Measurements from ENCODE around the gene MKNK1. TPM values are rescaled to one million over a fixed set of nuclear protein-coding genes. Genes with fewer than 3 reads are reported as not detected.

Gene MKNK1
- total RNA-seq, 1 donor from 2014 or later = 30.6 TPM

DNA sequence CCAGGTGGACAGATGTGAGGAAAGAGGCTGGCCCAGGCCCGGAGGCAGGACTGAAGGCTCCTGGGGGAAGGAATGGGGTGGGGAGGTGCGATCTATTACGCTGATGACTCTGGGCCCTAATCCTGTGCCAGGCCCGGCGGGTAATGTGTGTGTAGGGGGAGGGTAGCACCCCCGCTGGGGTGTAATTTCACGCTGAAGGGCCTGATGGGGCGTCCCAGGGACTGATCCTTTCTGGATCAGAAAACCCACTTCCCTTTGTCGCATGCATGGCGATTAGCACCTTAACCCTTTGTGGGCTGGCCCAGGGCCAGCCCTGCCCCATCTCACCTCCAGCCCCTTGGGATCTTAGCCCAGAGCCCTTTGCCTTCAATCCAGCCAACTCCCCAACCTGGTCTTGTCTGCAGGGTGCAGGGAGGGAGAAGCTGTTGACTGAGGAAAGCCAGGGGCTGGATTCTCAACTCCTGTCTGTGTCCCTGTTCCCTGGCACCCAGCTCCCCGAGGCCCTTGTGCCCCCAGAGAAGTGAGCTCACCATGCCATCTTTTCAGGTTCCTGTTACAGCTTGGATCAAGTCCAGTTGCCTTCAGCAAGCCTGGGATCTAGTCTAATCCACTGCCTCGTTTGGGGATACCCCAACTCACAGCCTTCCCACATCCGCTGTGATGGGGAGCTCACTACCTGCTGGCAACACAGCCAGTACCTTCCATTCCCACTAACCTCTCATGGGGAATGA is 78.7 kb downstream of the MKNK1 start:
- TF ChIP-seq, protein P1, sequence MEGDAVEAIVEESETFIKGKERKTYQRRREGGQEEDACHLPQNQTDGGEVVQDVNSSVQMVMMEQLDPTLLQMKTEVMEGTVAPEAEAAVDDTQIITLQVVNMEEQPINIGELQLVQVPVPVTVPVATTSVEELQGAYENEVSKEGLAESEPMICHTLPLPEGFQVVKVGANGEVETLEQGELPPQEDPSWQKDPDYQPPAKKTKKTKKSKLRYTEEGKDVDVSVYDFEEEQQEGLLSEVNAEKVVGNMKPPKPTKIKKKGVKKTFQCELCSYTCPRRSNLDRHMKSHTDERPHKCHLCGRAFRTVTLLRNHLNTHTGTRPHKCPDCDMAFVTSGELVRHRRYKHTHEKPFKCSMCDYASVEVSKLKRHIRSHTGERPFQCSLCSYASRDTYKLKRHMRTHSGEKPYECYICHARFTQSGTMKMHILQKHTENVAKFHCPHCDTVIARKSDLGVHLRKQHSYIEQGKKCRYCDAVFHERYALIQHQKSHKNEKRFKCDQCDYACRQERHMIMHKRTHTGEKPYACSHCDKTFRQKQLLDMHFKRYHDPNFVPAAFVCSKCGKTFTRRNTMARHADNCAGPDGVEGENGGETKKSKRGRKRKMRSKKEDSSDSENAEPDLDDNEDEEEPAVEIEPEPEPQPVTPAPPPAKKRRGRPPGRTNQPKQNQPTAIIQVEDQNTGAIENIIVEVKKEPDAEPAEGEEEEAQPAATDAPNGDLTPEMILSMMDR (IDR thresholded peaks at IDR 0.05; ENCODE audit: unreplicated experiment) = no peak
- no peaks in the 10 kb centered on the region for H3K36me3 Mint-ChIP-seq
- no peak overlapping the region for H3K27ac Mint-ChIP-seq
- no peak for DNase-seq (ENCODE audit: low spot score in 2 of 2, unreplicated experiment in 2 of 2)
- peaks cover 72% of the 10 kb centered on the region for H3K27me3 Mint-ChIP-seq (ENCODE audit: low read depth)
- H3K9me3 Mint-ChIP-seq = no peaks in the 10 kb centered on the region
- H3K4me3 Mint-ChIP-seq = no peak overlapping the region
- H3K4me1 Mint-ChIP-seq = peaks cover 33% of the 10 kb centered on the region

DNA sequence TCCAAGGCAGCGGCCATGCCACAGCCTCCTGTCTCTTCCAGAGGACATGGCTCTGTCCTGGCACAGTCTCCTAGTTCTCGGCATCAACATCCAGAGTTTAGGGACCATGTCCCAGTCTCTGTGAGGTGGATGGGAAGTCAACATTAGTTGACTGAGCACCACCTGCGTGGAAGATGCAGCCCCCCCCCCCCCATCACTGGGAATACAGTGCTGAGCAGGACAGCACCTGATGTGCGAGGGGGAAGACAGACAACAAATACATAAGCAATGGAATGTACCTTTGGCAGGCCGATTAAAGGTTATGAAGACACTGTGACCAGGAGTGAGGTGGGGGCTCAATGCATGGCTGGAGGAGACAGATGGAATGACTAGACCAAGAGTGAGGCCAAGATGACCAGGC is 79.2 kb downstream of the MKNK1 start:
- Mint-ChIP-seq H3K9me3 (no peaks in the 10 kb centered on the region), H3K4me3 (no peak overlapping the region), H3K4me1 (peaks cover 38% of the 10 kb centered on the region), H3K27ac (no peak overlapping the region), H3K27me3 (ENCODE audit: low read depth) (peaks cover 70% of the 10 kb centered on the region), H3K36me3 (no peaks in the 10 kb centered on the region)
- TF ChIP-seq, protein P1 (IDR thresholded peaks at IDR 0.05; ENCODE audit: unreplicated experiment) = no peak
- no peak for DNase-seq (ENCODE audit: low spot score in 2 of 2, unreplicated experiment in 2 of 2)

DNA sequence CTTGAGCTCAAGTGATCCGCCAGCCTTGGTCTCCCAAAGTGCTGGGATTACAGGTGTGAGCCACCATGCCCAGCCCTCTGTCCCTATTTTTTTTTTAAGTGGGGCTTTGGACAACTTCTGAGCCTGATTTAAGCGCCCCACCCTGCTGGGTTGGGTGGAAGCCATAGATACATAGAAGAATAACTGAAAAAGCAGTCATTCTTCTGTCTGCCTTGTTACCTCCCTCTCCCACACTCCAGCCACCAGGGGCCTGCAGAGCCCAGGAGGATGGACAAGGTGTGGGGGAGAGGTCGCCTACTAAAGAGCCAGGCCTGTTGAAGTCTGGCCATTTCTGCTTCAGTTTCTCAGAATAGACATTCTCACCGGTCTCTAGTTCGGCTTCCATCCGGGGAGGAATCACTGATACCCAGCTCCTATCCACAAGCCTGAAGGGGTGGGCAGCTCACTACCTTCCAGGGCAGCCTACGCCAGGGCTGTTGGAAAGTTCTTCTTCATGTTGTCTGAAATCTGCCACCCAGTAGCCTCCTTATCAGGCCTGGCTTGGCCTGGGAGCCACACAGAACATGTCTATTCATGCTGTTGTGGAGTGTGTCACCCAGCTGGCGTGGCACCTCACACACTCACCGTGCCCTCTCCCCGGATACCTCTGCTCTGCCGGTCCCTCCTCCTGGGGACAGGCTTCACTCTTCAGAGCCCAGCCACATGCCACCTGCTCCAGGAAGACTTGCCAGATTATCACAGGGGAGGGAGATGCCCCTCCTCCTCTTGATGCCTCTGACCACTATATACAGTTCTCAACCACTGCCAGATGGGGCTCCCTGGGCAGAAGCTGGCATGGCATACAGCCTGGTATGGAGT is 80.3 kb downstream of the MKNK1 start:
- Mint-ChIP-seq H3K4me3 (no peak overlapping the region), H3K9me3 (no peaks in the 10 kb centered on the region), H3K27me3 (ENCODE audit: low read depth) (peaks cover 60% of the 10 kb centered on the region), H3K4me1 (peaks cover 43% of the 10 kb centered on the region), H3K27ac (no peak overlapping the region), H3K36me3 (no peaks in the 10 kb centered on the region)
- DNase-seq (ENCODE audit: low spot score in 2 of 2, unreplicated experiment in 2 of 2) = no peak
- TF ChIP-seq, protein P1 (IDR thresholded peaks at IDR 0.05; ENCODE audit: unreplicated experiment) = no peak

DNA sequence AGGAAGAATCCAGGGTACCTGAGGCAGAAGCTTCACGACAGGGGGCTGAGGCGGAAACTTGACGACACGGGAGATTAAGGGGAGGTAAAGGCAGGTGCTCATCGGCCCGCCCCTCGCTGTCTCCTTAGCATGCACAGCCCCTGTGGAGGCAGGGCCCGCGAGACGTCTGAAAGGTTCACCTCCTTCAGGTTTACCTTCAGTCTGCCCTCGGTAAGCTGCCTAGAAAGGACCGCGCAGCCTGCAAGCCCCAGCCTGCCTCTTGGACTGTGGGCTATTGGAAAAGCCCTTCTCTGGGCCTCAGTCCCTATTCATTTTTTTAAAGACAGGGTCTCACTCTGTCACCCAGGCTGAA is 81.1 kb downstream of the MKNK1 start:
- H3K4me1 Mint-ChIP-seq = peaks cover 49% of the 10 kb centered on the region
- H3K4me3 Mint-ChIP-seq = no peak overlapping the region
- TF ChIP-seq, protein P1 (IDR thresholded peaks at IDR 0.05; ENCODE audit: unreplicated experiment) = no peak
- H3K36me3 Mint-ChIP-seq = no peaks in the 10 kb centered on the region
- no peak for DNase-seq (ENCODE audit: low spot score in 2 of 2, unreplicated experiment in 2 of 2)
- H3K9me3 Mint-ChIP-seq = no peaks in the 10 kb centered on the region
- peaks cover 59% of the 10 kb centered on the region for H3K27me3 Mint-ChIP-seq (ENCODE audit: low read depth)
- H3K27ac Mint-ChIP-seq = no peak overlapping the region

DNA sequence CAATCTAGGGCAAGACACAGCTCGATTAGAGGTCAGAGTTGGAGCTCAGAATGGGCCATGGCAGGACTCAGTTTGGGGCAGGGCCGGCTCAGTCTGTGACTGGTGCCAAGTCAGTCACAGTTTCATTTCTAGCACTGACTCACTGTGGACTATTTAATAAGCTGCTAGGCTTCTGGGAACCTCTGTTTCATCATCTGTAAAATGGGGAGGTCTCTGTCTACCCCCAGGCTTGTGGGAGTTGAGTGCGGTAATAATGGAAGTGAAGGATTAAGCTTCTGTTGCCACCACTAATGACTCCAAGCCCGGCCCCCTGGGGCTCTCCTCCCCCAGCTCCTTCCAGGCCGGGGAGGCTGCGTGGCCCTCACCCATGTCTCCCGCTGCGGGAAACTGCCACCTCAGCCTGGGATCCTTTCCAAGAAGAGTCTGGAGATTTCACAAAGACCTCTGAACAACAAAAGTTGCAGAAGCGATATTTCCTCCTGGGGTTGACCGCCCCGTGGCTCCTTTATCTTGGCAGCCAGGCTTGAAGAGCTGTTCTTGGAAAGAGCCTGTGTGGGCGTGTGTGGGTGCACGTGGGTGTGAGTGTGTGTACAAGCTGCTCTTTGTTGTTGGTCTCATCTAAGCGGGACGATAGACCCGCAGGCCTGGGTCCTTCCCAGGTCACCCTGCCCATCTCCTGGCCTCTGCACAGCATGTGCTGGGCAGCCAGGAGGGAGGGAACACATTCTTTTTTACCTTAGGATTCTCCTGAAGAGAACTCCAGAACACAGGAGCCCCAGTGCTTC is 81.7 kb downstream of the MKNK1 start:
- Mint-ChIP-seq H3K27me3 (ENCODE audit: low read depth) (peaks cover 56% of the 10 kb centered on the region), H3K4me3 (no peak overlapping the region), H3K36me3 (no peaks in the 10 kb centered on the region), H3K4me1 (peaks cover 53% of the 10 kb centered on the region), H3K9me3 (no peaks in the 10 kb centered on the region), H3K27ac (peak overlapping the region; percentile 59)
- TF ChIP-seq, protein P1 (IDR thresholded peaks at IDR 0.05; ENCODE audit: unreplicated experiment) = no peak
- no peak for DNase-seq (ENCODE audit: low spot score in 2 of 2, unreplicated experiment in 2 of 2)

Measured in mesothelial cell of epicardium (in vitro differentiated cells).